Measurements from ENCODE around the gene MUSTN1. TPM values are rescaled to one million over a fixed set of nuclear protein-coding genes. Genes with fewer than 3 reads are reported as not detected.

Gene MUSTN1
- total and polyA plus RNA-seq, 2 of the 13 experiments (the other 11 are each of a cell fraction or from before 2014, with no cell fraction given), result 0.84 to 1.4 TPM

- no peak for TF ChIP-seq ZBED4 (CRISPR knock-in tag; IDR thresholded peaks at IDR 0.05; ENCODE audit: borderline replicate concordance)
- TF ChIP-seq TSC22D2 (CRISPR knock-in tag; IDR thresholded peaks at IDR 0.05; ENCODE audit: borderline replicate concordance), result no peak
- TF ChIP-seq MYPOP (CRISPR knock-in tag; IDR thresholded peaks at IDR 0.05), result no peak
- TF ChIP-seq ATF4 (CRISPR knock-in tag; IDR thresholded peaks at IDR 0.05), result no peak
- no peak for TF ChIP-seq CBX5 (CRISPR knock-in tag; IDR thresholded peaks at IDR 0.05; ENCODE audit: borderline replicate concordance)
- TF ChIP-seq HNRNPK (IDR thresholded peaks at IDR 0.05; ENCODE audit: low read depth, low read length, poor library complexity, severe bottlenecking), result no peak
These were observed 17.6 kb upstream of the MUSTN1 start (continued) for GRCh38 chr3:52852419-52852818.
